GM19023 (cell line): Measurements from ENCODE around the gene MRPS22.
"Not testable (repeated sequence)": the region's sequence is repeated elsewhere in the genome, so short reads cannot be mapped to it uniquely, and the experiment has no call there.

Experiments
- ATAC-seq: cut with Tn5 transposase; IDR thresholded peaks from one replicate; pipeline ENCODE4 v1.9.1; 2021; ENCODE audit warnings: mild to moderate bottlenecking, moderate library complexity; ENCODE audit not compliant: unreplicated experiment

Gene MRPS22

GRCh38 chr3:139389552-139390368 lies 45.9 kb downstream of the MRPS22 start, which contains the start of gene COPB2:
Gene COPB2 (minus strand): TSS chr3:139389647. CDS start chr3:139389550, 97 bp downstream.
- peak; percentile 98 for ATAC-seq

DNA sequence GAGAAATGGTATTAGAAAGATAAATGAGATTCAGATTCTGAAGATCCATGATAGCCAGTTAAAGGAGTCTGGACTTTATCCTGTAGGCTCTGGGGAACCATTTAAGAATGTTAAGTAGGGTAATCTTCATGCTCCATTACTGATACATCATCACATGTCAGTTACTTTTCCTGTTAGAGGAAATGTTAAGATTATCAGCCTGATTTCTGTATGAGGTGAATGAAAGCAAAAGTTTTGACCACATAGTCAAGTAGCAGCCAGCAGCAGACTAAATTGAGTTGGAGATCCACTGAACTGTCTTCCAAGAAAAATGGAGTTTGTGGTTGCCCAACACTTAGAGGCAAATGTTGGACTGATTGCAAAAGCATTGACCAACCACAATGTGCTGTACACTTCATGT lies 50.3 kb downstream of the MRPS22 start:
- no peak for ATAC-seq

GRCh38 chr3:139396707-139397106 lies 52.9 kb downstream of the MRPS22 start:
- no peak for ATAC-seq

GRCh38 chr3:139401155-139401554 lies 57.3 kb downstream of the MRPS22 start:
- ATAC-seq: not testable (repeated sequence)
